Measurements from ENCODE around the gene OR6J1. TPM values are rescaled to one million over a fixed set of nuclear protein-coding genes. Genes with fewer than 3 reads are reported as not detected.

Gene OR6J1
- total and polyA plus RNA-seq, 9 of the 15 experiments (the other 6 are each of a cell fraction or from before 2014, with no cell fraction given), result not detected

DNA sequence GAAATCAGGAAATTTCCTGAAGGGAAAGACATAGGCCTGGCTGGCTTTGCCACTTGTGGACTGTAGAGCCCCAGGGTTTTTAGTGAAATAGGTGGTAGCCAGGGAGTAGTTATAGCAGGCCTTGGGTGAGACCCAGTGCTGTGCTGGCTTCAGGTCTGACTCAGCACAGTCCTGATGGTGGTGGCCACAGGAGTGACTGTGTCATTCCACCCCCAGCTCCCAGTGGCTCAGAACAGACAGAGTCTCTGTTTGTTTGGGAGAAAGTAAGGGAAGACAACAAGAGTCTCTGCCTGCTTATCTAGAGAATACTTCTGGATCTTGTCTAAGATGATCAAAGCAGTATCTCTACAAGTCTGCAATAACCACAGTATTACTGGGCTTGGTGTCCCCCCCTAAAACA lies 27.5 kb upstream of the OR6J1 start (continued):
- TF ChIP-seq, protein P1, sequence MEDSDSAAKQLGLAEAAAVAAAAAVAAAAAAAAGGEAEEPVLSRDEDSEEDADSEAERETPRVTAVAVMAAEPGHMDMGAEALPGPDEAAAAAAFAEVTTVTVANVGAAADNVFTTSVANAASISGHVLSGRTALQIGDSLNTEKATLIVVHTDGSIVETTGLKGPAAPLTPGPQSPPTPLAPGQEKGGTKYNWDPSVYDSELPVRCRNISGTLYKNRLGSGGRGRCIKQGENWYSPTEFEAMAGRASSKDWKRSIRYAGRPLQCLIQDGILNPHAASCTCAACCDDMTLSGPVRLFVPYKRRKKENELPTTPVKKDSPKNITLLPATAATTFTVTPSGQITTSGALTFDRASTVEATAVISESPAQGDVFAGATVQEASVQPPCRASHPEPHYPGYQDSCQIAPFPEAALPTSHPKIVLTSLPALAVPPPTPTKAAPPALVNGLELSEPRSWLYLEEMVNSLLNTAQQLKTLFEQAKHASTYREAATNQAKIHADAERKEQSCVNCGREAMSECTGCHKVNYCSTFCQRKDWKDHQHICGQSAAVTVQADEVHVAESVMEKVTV (CRISPR knock-in tag; IDR thresholded peaks at IDR 0.05), result no peak
- peak; percentile 76 for TF ChIP-seq NFE2 (IDR thresholded peaks at IDR 0.05; ENCODE audit: low read depth)
- no peak for TF ChIP-seq EZH2 (IDR thresholded peaks at IDR 0.05; ENCODE audit: borderline replicate concordance, low read depth, low read length)
- TF ChIP-seq ZFX (CRISPR knock-in tag; IDR thresholded peaks at IDR 0.05), result no peak
- no peak for TF ChIP-seq ZNF121 (CRISPR knock-in tag; conservative IDR thresholded peaks at IDR 0.05)
- TF ChIP-seq, protein P2, sequence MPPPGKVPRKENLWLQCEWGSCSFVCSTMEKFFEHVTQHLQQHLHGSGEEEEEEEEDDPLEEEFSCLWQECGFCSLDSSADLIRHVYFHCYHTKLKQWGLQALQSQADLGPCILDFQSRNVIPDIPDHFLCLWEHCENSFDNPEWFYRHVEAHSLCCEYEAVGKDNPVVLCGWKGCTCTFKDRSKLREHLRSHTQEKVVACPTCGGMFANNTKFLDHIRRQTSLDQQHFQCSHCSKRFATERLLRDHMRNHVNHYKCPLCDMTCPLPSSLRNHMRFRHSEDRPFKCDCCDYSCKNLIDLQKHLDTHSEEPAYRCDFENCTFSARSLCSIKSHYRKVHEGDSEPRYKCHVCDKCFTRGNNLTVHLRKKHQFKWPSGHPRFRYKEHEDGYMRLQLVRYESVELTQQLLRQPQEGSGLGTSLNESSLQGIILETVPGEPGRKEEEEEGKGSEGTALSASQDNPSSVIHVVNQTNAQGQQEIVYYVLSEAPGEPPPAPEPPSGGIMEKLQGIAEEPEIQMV (tag; conservative IDR thresholded peaks at IDR 0.05; ENCODE audit: low read depth), result no peak
- TF ChIP-seq, protein P3, sequence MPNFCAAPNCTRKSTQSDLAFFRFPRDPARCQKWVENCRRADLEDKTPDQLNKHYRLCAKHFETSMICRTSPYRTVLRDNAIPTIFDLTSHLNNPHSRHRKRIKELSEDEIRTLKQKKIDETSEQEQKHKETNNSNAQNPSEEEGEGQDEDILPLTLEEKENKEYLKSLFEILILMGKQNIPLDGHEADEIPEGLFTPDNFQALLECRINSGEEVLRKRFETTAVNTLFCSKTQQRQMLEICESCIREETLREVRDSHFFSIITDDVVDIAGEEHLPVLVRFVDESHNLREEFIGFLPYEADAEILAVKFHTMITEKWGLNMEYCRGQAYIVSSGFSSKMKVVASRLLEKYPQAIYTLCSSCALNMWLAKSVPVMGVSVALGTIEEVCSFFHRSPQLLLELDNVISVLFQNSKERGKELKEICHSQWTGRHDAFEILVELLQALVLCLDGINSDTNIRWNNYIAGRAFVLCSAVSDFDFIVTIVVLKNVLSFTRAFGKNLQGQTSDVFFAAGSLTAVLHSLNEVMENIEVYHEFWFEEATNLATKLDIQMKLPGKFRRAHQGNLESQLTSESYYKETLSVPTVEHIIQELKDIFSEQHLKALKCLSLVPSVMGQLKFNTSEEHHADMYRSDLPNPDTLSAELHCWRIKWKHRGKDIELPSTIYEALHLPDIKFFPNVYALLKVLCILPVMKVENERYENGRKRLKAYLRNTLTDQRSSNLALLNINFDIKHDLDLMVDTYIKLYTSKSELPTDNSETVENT (CRISPR knock-in tag; IDR thresholded peaks at IDR 0.05), result no peak
- peak; percentile 59; the same call in 1 of the 2 replicates for TF ChIP-seq ARID1B (IDR thresholded peaks at IDR 0.05)
- no peak for TF ChIP-seq ZNF133 (CRISPR knock-in tag; IDR thresholded peaks at IDR 0.05)
- TF ChIP-seq, protein P4, sequence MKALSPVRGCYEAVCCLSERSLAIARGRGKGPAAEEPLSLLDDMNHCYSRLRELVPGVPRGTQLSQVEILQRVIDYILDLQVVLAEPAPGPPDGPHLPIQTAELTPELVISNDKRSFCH (CRISPR knock-in tag; IDR thresholded peaks at IDR 0.05), result no peak
- TF ChIP-seq, protein P4 (tag; IDR thresholded peaks at IDR 0.05), result no peak
- TF ChIP-seq NR2F6 (CRISPR knock-in tag; IDR thresholded peaks at IDR 0.05), result no peak
- TF ChIP-seq STAG1 (CRISPR knock-in tag; IDR thresholded peaks at IDR 0.05; ENCODE audit: borderline replicate concordance), result no peak
- TF ChIP-seq GABPA (tag; conservative IDR thresholded peaks at IDR 0.05; ENCODE audit: low read depth), result no peak
- TF ChIP-seq ATF1 (CRISPR knock-in tag; IDR thresholded peaks at IDR 0.05), result no peak
- no peak for TF ChIP-seq ATF1 (tag; IDR thresholded peaks at IDR 0.05)
- TF ChIP-seq PRMT5 (CRISPR knock-in tag; IDR thresholded peaks at IDR 0.05), result no peak
- TF ChIP-seq SRF (CRISPR knock-in tag; IDR thresholded peaks at IDR 0.05), result no peak
- TF ChIP-seq, protein P5, sequence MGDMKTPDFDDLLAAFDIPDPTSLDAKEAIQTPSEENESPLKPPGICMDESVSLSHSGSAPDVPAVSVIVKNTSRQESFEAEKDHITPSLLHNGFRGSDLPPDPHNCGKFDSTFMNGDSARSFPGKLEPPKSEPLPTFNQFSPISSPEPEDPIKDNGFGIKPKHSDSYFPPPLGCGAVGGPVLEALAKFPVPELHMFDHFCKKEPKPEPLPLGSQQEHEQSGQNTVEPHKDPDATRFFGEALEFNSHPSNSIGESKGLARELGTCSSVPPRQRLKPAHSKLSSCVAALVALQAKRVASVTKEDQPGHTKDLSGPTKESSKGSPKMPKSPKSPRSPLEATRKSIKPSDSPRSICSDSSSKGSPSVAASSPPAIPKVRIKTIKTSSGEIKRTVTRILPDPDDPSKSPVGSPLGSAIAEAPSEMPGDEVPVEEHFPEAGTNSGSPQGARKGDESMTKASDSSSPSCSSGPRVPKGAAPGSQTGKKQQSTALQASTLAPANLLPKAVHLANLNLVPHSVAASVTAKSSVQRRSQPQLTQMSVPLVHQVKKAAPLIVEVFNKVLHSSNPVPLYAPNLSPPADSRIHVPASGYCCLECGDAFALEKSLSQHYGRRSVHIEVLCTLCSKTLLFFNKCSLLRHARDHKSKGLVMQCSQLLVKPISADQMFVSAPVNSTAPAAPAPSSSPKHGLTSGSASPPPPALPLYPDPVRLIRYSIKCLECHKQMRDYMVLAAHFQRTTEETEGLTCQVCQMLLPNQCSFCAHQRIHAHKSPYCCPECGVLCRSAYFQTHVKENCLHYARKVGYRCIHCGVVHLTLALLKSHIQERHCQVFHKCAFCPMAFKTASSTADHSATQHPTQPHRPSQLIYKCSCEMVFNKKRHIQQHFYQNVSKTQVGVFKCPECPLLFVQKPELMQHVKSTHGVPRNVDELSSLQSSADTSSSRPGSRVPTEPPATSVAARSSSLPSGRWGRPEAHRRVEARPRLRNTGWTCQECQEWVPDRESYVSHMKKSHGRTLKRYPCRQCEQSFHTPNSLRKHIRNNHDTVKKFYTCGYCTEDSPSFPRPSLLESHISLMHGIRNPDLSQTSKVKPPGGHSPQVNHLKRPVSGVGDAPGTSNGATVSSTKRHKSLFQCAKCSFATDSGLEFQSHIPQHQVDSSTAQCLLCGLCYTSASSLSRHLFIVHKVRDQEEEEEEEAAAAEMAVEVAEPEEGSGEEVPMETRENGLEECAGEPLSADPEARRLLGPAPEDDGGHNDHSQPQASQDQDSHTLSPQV (IDR thresholded peaks at IDR 0.05), result peak; percentile 16; the same call in 1 of the 2 replicates
